Measurements from ENCODE around the gene HOXC6.

Gene HOXC6

GRCh38 chr12:53990311-53991076 is 37.7 kb upstream of the HOXC6 start:
- no peak for DNase-seq (ENCODE audit: low read depth)

DNA sequence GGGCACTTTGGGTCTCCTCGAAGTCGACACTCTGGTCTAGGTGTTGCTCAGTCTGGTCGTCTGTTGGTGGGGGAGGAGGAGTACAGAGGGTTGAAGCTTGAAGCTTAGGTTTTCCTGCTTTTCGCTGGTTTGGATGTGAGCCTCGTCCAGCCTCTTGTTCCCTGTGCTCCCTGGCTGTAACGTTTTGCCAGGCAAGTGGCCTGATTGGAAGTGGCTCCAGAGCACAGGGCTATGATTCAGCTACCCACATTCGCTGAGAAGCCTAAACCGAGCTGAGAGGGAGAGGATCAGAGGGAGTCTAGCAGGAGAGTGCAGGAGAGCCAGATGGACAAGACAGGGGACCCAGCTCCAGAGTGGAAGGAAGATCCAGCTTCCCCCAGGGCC is 37.2 kb upstream of the HOXC6 start:
- no peak for DNase-seq (ENCODE audit: low read depth)

DNA sequence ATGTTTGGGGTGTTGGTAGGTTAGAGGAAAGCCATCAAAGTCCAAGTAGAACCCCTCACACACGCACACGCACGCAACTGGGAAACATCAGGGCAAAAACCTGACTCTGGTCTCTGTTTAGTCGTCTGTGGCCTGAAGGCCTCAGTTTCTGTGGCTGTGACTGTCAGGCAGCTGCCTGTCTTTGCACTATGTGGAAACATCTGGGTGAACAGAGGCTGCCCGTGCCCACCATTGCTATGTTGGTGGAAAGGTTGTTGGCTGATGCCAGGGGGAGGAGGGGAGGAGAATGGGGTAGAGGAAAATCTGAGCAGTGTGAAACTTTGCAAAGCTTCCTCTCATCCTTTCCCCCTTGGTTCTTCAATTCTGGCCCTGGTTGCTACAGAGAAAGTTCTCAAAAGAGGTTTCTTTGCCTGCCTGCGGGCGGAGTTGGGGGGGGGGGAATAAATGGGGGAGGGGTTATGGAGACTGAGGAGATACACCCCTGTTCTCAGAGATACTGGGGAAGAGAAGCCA is 35.8 kb upstream of the HOXC6 start:
- DNase-seq (ENCODE audit: low read depth) = no peak

DNA sequence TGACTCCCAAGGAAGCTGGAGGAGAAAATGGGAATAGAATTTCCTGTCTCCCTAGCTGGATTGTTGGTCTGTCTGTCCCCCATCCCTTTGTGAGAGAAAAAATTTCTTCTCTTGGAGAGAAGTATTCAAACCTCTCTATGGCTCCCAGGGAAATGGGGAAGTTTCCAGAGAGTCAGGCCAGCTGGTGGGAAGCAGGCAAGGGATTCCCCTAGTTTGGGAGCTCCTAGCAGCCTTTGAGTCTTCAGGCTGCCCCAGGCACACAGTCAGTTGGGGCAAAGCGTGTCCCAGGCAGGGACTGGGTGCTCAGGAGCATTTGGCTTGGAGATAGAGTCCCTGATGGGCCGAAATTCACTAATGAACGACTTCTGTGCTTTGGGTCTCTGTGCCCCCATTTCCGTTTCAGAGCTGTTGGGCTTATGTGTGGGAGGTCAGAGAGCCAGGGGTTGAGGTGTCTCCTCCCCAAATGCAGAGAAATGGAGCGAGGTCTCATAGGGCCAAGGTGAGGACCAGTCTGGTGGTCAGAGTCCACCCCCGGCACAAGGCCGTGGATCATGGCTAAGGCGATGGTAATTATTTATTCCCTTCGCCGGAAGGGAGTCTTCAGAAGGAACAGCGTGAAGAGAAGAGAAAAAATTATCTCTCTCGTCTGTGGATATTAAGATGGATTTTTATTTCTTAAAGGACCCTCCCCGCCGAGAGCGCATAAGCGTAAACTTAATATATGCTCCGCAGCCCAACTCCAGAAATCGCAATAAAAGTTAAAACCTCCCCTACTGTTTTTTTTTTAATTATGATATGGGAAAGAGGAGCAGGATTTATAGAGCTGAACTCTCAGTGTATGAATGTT is 34.9 kb upstream of the HOXC6 start:
- DNase-seq (ENCODE audit: low read depth) = no peak

DNA sequence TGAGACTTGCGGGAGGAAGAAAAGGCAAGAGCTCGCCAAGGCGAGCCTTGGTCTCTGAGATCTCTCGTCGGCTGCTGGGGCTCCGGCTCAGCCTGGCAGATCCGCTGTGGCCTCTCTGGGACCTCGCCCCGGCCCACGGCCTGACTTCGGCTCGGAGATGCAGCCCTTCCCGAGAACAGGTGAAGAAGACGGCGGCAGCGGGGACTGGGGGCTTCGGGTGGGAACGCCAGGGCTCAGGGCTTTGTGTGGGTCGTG is 34.3 kb upstream of the HOXC6 start:
- DNase-seq (ENCODE audit: low read depth) = no peak

DNA sequence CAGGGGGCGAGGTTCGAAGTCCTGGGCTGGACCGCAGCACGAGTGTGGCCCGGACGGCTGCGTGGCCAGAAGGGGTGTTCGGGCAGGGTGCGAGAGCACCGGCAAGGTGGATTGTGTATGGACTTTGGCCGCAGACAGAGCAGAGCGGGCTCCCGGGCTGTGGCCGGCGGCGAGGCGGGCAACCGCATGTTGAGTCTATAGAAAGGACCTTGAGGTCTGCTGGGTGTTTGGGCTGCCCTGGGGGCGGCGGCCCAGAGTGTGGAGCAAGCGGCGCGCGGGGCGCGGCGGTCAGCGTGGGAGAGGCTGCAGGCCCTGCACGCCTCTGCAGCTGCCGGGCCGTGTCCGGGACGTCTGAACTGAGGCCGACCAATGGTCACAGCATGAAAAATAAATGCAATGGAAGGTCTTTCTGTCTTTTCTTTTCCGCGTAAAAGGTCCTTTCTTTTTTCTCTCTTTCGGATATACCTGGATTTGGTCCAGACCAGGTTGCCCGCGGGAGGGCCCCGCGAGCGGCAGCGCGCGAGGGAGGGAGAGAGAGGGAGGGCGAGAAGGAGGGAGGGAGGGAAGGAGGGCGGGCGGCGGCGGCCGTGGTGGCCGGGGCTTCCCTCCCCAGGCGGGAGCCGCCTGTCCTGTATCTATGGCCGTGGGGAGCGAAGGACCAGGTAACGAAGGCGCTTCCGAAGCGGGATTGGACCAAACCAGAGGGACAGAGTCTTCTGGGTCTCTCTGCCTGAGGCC is 33.8 kb upstream of the HOXC6 start:
- DNase-seq (ENCODE audit: low read depth) = no peak

- DNase-seq (ENCODE audit: low read depth) = no peak
These were observed 33.2 kb upstream of the HOXC6 start for GRCh38 chr12:53995002-53995377.

DNA sequence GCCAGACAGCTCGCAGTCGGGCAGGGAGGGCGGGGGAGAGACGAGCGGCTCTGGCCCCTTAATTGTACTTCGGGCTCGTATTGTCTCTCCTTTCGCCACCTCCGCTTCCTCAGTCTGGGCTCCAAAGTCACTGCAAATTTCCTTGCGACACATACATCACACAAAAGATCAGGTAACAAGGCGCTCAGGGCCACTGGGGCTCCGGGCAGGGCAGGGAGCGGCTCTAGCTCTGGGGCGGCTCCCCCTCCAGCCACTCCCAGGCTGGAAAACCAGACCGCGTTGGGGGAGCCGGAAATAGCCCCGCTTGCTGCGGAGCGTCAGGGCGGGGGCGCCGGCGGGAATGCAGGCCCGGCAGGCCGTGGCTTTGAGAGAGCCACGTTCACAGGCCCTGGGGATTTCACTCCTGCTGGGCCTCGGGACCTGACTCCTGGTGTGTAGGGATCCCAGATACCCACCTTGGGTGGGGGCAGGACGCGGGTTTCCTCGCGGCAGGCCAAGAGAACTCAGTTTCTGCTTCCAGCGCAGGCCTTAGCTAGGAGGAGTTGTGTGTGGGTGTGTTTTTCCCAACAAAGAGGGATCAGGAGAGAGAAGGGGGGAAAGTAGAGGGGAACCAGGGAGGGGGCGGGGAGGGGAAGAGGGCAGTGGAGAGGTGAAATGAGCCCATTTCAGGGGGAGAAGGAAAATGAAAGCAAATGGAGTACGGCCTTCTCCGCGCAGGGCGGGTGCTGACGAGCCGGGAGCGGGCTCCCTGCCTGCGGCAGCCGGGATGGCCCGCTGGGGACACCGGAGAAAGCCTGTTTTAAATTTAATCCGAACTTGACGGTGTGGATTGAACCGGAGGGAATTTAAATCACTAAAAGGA is 32.6 kb upstream of the HOXC6 start:
- no peak for DNase-seq (ENCODE audit: low read depth)

DNA sequence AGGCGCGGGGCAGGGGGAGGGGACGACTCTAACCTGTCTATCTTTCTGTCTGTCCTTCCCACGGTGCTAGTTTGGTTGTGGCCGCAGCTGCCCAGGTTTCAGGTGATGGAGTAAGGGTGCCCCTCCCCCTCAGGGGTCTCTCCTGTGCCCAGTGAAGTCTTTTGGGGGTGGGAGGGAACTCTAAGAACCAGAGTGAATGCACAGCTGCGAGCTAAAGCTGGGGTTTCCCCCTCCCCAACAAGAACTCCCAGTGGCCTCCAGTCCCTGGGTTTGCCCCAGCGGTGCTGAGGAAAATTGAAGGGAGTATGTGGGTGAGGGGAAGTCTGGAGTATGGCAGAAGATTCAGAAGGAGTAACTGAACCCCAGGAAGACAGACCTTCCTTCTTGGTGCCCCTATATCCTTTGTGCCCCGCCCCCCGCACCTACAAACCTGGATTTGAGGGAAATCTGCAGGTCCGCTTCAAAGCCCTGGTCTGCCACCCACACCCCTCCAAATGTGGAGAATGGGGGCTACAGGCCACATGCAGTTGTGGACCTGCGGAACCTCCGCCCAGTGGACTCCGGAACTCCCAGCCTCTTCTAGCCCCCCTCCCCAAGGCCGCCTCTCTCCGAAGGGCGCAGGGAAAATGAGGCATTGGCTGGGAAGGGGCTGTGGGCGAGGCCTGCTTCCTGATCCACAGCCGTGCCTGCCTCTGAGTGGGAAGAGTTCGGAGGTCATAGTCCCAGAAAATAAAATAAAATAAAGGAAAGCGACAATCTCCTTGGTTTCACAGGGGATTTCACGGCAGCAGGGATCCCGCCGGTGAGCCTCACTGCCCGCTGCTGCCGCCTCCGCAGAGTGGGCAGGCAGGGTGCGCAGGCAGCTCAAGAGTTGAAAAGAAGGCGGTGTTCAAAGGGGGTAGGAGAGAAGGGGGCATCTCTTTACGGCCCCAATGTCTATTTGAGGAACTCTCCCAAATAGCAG is 31.7 kb upstream of the HOXC6 start:
- no peak for DNase-seq (ENCODE audit: low read depth)

- no peak for DNase-seq (ENCODE audit: low read depth)
These were observed 30.8 kb upstream of the HOXC6 start for GRCh38 chr12:53997204-53998109.

DNA sequence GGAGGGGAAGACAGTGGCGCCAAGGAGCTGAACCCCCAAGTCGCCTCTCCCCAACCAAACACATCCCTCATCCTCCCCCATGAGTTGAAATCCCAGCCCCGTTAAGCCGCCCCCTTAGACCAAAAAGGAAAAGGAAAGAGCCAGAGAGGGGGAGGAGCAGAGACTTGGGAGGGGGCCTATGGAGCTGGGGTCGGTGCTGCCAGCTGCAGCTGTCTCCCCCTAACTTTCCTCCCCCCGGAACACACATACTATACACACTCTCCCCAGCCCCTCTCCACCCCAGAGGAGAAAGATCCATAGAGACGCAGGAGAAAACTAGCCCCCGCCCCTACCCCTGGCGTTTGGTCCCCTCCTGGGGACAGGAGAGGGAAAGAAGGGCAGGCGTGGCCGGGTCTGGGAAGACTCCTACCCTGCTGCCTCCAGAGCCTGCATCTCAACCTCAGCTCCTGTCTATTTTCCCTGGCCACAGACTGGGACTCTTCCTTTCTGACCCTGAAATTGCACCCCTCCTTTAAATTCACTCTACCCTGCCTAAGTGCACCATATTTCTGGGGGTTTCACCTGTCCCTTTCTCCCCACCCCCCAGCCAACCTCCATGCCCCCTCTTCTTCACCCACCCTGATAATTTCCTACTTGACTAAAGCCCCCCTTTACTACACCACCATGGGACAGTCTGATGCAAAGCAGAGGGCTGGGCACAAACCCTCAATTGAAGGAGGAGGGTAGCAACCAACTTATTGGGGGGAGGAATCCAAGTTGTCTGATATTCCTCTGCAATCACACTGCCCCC is 29.9 kb upstream of the HOXC6 start:
- no peak for DNase-seq (ENCODE audit: low read depth)

- DNase-seq (ENCODE audit: low read depth) = no peak
These were observed 29.4 kb upstream of the HOXC6 start for GRCh38 chr12:53998900-53999236.

- DNase-seq (ENCODE audit: low read depth) = no peak
These were observed 28.6 kb upstream of the HOXC6 start for GRCh38 chr12:53999559-54000115.

DNA sequence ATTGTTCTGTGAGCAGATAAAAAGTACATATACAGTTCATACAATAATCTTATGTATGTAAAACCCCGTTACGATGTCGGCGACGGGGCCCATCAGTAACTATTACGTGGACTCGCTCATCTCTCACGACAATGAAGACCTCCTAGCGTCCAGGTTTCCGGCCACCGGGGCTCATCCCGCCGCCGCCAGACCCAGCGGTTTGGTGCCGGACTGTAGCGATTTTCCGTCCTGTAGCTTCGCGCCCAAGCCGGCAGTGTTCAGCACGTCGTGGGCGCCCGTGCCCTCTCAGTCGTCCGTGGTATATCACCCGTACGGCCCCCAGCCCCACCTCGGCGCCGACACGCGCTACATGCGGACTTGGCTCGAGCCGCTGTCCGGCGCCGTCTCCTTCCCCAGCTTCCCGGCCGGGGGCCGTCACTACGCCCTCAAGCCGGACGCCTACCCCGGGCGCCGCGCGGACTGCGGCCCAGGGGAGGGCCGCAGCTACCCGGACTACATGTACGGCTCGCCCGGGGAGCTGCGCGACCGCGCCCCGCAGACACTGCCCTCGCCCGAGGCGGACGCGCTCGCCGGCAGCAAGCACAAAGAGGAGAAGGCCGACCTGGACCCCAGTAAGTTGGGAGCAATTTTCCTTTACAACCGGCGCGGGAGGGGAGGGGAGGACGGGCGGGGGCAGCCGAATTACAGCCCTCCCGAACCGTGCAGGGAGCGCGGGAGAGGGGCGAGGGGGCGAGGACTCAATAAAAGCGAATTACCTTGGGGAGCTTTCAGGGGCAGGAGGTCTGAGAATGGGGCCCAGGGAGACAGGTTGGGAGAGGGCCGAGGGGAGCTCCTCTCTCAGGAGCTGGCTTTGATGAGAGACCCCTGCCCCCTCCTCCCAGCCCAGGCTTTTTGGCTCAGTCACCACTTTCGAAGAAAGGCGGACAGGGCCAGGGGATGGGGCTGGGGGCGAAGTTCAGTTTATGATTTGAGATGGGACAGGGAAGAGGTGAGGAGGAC is 27.8 kb upstream of the HOXC6 start, which contains the start of gene HOXC9:
Gene HOXC9 (plus strand): TSS at position 46 of the 999 bp plus-strand sequence. CDS start 28 bp downstream, at position 74.
- no peak for DNase-seq (ENCODE audit: low read depth)

- DNase-seq (ENCODE audit: low read depth) = no peak
These were observed 26.7 kb upstream of the HOXC6 start for GRCh38 chr12:54001283-54002187.

DNA sequence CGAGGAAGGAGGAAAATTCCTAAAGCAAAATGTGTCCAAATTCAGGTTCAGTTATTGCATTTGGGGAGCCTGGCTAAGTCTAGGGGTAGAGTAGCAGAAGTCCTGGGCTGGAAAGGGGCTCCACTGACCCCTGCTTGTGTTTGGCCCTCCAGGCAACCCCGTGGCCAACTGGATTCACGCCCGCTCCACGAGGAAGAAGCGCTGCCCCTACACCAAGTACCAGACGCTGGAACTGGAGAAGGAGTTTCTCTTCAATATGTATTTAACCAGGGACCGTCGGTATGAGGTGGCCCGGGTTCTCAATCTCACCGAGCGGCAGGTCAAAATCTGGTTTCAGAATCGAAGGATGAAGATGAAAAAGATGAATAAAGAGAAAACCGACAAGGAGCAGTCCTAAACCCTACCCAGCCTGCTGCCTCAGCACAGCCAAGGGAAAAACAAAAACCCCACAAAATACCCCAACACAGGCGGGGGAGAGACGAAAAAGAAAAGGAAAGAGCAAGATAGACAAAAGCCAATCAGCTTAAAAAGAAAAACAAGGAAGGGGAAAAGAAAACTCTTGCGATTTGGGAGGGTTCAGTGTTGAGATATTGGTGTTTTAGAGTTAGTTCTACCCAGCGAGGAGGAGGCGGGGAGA is 25.8 kb upstream of the HOXC6 start:
- DNase-seq (ENCODE audit: low read depth) = no peak
